WERI-Rb-1 (cell line): ENCODE results near the gene C18orf63.

Experiments
- DNase-seq: peaks from one replicate; pipeline ENCODE4 v3.0.0-alpha.2; 2020
- H3K27ac ChIP-seq: fragments of 250-450 bp; sonication (Bioruptor Pico); 2 replicates; pipeline ENCODE4 v1.5.1; 2020; ENCODE audit warnings: mild to moderate bottlenecking, moderate library complexity
- H3K27me3 ChIP-seq: fragments of 250-450 bp; sonication (Bioruptor Pico); 2 replicates; pipeline ENCODE4 v1.5.1; 2021; ENCODE audit warnings: mild to moderate bottlenecking, low read depth, moderate library complexity; ENCODE audit not compliant: insufficient read depth, severe bottlenecking
- H3K36me3 ChIP-seq: fragments of 250-450 bp; sonication (Bioruptor Pico); 2 replicates; pipeline ENCODE4 v1.5.1; 2020; ENCODE audit warnings: mild to moderate bottlenecking, moderate library complexity
- H3K4me3 ChIP-seq: 2 replicates; pipeline ENCODE4 v1.5.1; 2011; ENCODE audit warnings: low read depth, mild to moderate bottlenecking, control low read depth, low read length
- H3K9me3 ChIP-seq: fragments of 250-450 bp; sonication (Bioruptor Pico); 2 replicates; pipeline ENCODE4 v1.5.1; 2021; ENCODE audit warnings: mild to moderate bottlenecking, moderate library complexity; ENCODE audit not compliant: severe bottlenecking
- TF ChIP-seq, protein P1 (sequence below): IDR thresholded peaks from 2 replicates; pipeline ENCODE4 v1.5.1; 2011; ENCODE audit warnings: low read depth, mild to moderate bottlenecking, control low read depth, inconsistent platforms, low read length

C18orf63 gene

GRCh38 chr18:74396171-74397169, 80.8 kb downstream of the C18orf63 start:
- H3K36me3 ChIP-seq = no peaks in the 10 kb centered on the region
- no peaks in the 10 kb centered on the region for H3K9me3 ChIP-seq
- no peak overlapping the region for H3K4me3 ChIP-seq
- H3K27me3 ChIP-seq = no peaks in the 10 kb centered on the region
- TF ChIP-seq, protein P1, sequence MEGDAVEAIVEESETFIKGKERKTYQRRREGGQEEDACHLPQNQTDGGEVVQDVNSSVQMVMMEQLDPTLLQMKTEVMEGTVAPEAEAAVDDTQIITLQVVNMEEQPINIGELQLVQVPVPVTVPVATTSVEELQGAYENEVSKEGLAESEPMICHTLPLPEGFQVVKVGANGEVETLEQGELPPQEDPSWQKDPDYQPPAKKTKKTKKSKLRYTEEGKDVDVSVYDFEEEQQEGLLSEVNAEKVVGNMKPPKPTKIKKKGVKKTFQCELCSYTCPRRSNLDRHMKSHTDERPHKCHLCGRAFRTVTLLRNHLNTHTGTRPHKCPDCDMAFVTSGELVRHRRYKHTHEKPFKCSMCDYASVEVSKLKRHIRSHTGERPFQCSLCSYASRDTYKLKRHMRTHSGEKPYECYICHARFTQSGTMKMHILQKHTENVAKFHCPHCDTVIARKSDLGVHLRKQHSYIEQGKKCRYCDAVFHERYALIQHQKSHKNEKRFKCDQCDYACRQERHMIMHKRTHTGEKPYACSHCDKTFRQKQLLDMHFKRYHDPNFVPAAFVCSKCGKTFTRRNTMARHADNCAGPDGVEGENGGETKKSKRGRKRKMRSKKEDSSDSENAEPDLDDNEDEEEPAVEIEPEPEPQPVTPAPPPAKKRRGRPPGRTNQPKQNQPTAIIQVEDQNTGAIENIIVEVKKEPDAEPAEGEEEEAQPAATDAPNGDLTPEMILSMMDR = no peak
- DNase-seq = no peak
- no peak overlapping the region for H3K27ac ChIP-seq

- H3K36me3 ChIP-seq = no peaks in the 10 kb centered on the region
- H3K27me3 ChIP-seq = no peaks in the 10 kb centered on the region
- no peak overlapping the region for H3K4me3 ChIP-seq
- DNase-seq = peak; percentile 40
- H3K9me3 ChIP-seq = no peaks in the 10 kb centered on the region
- no peak overlapping the region for H3K27ac ChIP-seq
- TF ChIP-seq, protein P1 = peak; percentile 49
Observed at GRCh38 chr18:74397572-74397971, 81.9 kb downstream of the C18orf63 start.

- no peak for DNase-seq
- Histone ChIP-seq H3K36me3 (no peaks in the 10 kb centered on the region), H3K27ac (no peak overlapping the region), H3K4me3 (no peak overlapping the region), H3K9me3 (no peaks in the 10 kb centered on the region), H3K27me3 (no peaks in the 10 kb centered on the region)
- TF ChIP-seq, protein P1 = no peak
Observed at GRCh38 chr18:74399091-74399887, 83.7 kb downstream of the C18orf63 start.

- H3K27me3 ChIP-seq = no peaks in the 10 kb centered on the region
- H3K4me3 ChIP-seq = no peak overlapping the region
Observed at GRCh38 chr18:74400813-74401212, 85.2 kb downstream of the C18orf63 start.

DNA sequence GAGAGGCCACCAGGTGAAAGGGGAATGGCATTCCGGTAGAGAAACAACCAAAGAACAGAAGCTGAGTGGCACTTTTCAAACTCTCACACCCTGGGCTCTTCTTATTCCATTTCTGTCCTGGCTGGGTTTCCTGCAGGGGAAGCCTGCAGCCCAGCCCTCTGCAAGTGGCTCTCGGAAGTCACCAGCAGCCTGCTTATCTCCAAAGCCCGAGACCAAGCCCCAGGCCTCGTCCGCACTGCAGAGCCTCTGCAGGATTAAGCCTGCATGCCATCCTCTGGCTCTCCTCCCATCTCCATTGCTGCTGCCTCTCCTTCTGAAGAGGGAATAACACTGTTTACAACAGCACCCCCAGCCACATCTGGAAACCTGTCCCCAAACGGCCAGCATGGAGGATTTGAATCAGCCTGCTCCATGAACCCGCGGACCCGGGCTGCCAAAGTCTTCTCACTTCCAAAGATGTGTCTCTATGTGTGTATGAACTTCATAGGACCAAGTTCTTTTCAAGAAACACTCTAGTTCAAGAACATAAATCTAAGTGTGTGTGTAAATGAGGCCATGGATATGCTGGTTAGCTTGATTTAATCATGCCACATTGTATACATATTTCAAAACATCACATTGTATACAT, 87.3 kb downstream of the C18orf63 start:
- Histone ChIP-seq H3K4me3 (no peak overlapping the region), H3K36me3 (no peaks in the 10 kb centered on the region), H3K27ac (no peak overlapping the region), H3K9me3 (no peaks in the 10 kb centered on the region), H3K27me3 (no peaks in the 10 kb centered on the region)
- TF ChIP-seq, protein P1 = no peak
- DNase-seq = no peak

More at GRCh38 chr18:74400813-74401212, 85.2 kb downstream of the C18orf63 start:
- DNase-seq = no peak
- TF ChIP-seq, protein P1 = no peak
- Histone ChIP-seq H3K27ac (no peak overlapping the region), H3K36me3 (no peaks in the 10 kb centered on the region), H3K9me3 (no peaks in the 10 kb centered on the region)
